Frontal cortex (tissue), 4 donors: Measurements from ENCODE around the gene NPHP4. TPM values are rescaled to one million over a fixed set of nuclear protein-coding genes. Genes with fewer than 3 reads are reported as not detected.

Experiments
- DNase-seq, 2 donors: peaks; one replicate each; pipeline ENCODE4 v3.0.0; 2012; ENCODE audit warnings: low spot score in 2 of 2
- FAIRE-seq: peaks from 2 replicates; lab custom pipeline; 2012; peaks lifted over from hg19 to GRCh38; lab: Jason Lieb, UNC
- total RNA-seq: library from RNA; depleted of rRNA; stranded (reverse); fragments of >200 nt; gene quantifications from one replicate; pipeline ENCODE4 v1.2.3, GENCODE V29; 2014
- donor health status: control.
- donor health status: control.
- donor health status: control.

Gene NPHP4
- total RNA-seq, 1 donor from 2014 or later, result 8.2 TPM

DNA sequence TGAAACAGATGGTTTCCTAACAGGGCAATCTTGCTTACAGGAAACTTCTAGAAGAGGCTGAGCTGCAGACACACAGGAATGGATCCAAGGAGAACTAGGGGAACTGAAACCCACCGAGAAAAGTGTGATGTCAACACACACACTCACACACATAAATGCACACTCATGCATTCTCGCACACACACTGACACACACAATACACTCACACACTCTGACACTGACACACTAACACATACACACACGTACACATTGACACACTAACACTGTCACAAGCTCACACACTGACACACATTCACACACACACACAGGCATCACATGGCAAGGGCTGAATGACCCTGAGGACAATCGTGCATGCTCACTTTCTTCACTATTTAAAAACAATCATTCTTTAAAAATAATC lies 142.7 kb downstream of the NPHP4 start:
- FAIRE-seq, result no peak
- DNase-seq, result no peak

DNA sequence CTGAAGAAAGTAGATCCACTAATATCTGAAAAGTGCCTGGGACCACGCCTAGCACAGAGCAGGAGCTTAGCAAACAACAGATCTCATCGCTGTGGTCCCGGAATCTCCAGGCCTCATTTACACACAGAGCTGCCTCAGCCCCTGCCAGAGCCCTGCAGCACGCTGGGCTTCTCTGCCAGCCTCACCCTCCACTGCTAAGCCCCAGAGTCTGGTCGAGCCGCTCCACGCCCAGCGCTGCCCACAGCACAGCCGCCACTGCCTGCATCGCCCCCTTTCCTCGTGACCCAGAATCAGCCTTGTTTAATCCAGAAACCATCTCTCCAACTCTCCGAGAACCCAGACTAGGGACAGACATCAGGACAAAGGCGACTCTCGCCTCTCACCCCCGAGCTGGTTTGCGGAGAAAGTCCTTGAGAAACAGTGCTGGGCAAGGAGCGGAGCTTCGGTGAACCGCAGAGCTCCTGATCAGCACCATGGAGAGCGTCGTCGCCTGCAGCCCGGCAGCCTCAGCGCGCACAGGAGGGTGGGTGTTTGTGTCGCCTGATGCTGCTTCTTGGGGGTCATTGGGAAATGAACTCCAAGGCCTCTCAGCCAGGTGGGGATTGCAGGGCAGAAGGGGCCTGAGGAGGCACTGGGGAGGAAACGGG lies 145.1 kb downstream of the NPHP4 start:
- no peak for FAIRE-seq
- DNase-seq, result no peak

GRCh38 chr1:5845376-5845775 lies 146.8 kb downstream of the NPHP4 start:
- DNase-seq (no peak), FAIRE-seq (no peak)

GRCh38 chr1:5844442-5844841 lies 147.8 kb downstream of the NPHP4 start:
- FAIRE-seq, result no peak

DNA sequence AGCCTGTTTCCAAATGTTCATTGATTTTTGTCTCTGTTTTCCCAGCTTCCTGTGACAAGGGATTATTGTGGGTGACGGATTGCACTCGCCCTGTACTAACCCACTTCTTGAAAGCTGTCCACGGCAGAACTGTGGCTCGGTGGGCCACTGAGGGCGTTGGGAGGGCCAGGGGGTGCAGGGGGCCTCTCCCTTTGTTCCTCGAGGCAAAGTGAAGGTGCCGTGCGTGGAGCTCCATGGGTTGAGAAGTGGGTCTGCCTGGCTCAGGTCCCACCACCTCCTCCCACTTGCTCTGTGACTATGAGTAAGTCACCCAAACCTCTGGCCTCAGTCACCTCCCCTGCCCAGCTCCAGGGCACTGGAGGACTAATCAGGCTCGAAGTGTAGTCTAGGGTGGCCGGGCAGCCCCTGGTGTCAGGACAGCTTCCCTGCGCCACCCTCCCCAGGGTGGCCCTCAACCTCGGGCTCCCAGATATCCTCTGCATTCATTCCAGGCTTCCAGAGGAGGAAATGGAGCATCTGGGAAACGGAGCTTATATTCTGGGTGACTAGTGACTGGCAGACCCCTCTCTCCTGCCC lies 148.6 kb downstream of the NPHP4 start:
- no peak for FAIRE-seq
- no peak for DNase-seq

More at GRCh38 chr1:5844442-5844841, 147.8 kb downstream of the NPHP4 start:
- DNase-seq, result no peak

DNA sequence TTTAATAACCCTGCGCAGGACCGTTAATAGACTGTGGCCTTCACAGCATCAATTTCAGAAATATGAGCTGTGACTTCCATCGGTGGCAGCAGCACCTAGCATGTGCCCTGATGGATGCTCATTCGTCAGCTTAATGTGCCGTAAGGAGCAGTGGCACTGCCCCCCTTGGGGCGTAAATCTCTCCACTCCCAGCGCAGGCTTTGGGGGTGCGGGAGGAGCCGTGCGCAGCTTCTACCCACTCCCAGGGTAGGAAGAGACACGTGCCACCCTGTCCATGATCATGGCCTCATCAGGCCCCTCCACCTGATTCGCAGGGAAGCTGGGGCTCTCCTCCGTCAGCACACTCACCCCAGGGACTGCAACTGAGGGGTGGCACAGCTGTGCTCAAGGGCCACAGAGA lies 149.5 kb downstream of the NPHP4 start:
- DNase-seq (no peak), FAIRE-seq (no peak)

- DNase-seq (no peak), FAIRE-seq (no peak)
These were observed 151.6 kb downstream of the NPHP4 start for GRCh38 chr1:5840551-5841001.

DNA sequence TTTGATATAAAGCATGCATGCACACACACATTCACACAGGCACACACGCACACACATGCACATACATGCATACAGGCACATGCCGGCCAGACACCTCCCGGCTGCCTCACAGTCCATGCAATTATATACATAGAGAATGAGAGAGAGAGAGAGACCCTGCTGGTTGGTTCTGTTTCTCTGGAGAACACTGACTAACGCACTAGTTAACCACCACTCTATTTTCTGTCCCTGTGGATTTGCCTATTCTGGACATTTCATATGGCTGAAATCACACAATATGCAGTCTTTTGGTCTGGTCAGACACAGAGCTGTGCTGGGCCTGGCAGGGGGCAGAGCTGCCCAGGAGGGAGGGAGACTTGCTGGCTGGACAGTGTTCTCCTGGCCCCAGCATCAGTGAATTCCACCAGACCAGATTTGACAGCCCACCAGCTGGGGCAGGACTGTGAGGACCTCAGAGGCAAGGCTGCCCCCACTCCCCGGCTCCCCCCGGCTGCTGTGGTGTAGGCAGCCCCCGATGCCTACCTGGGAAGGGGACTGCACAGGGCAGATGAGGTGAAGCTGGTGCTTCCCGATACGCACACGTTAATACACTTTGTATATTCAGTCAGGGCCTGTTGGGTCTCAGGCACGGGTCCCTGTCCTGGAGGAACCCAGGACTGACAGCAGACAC lies 152.2 kb downstream of the NPHP4 start:
- DNase-seq, result no peak
- no peak for FAIRE-seq

GRCh38 chr1:5839161-5839880 lies 152.9 kb downstream of the NPHP4 start:
- FAIRE-seq (no peak), DNase-seq (no peak)

GRCh38 chr1:5837976-5838653 lies 154.1 kb downstream of the NPHP4 start:
- FAIRE-seq (no peak), DNase-seq (no peak)

GRCh38 chr1:5836776-5837440 lies 155.3 kb downstream of the NPHP4 start:
- FAIRE-seq (no peak), DNase-seq (no peak)

DNA sequence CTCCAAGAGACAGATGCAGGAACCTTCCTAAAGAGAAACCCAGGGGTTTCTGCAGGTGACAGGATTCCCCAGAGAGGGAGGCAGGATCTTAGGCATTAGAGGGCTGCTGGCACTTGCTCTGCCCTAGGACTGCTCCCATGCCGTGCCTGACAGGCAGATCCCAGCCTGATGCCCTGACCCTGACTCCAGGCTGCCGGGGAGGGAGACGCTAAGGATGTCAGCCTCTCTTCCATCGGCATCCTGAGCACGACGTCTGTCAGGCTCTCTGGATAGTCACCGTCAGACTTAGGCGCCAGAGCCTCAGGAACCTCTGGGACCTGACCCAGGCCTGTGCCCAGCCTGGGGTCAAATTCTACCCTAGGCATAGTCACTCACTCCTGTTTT lies 157.1 kb downstream of the NPHP4 start:
- no peak for FAIRE-seq

DNA sequence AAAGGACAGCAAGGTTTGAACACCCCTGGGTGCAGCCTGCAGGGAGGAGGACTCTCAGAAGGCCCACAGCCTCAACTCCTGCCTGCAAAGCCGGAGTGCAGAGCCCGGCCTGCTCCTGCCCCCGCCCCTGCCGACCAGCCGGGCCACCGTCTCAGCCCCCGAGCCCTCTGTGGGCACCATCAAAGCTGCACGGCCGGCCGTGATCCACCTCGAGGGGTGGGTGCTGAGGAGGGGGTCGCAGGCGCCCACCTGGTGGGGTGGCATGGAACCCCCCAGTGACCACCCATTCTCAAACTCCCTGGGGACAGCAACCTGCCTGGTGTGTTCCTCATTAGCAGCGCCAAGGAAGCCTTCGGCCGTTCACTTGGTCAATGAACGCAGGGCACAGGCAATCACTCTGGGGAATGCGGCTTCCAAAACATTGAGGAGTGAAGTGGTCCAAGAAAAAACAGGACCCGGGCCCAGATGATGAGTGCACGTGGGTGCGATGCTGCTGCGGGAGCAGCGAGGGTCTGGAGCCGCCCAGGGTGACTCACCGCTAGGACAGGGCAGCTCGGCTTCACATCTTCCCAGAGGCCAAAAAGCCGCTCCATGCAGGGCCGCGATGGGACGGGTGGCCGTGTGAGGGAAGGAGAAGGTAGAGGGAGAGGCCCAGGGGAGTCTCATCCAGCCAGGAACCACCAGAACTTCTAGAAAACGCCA lies 157.6 kb downstream of the NPHP4 start:
- no peak for FAIRE-seq
- no peak for DNase-seq

More for the DNA sequence above, 157.1 kb downstream of the NPHP4 start:
- DNase-seq, result no peak

DNA sequence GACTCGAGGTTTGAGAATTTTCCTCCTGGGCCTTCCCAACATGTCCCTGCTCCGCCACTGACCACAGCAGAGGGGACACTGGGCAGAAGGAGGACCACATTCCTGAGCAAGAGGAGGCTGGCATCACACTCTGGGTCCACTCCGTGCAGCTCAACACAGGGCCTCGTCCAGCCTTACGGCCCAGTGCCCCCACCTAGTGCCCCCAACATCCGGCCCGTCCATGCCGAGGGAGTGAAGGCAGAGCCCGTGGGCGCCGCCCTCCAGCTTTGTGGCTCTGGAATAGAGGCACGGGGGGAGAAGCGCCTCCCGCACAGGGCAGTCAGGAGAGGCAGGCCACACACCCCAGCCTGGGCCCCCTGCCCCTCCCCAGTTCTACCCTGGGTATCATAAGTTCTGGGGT lies 158.3 kb downstream of the NPHP4 start:
- DNase-seq, result no peak
- FAIRE-seq, result no peak

GRCh38 chr1:5832916-5833895 lies 159.0 kb downstream of the NPHP4 start:
- FAIRE-seq, result no peak
- DNase-seq, result no peak

DNA sequence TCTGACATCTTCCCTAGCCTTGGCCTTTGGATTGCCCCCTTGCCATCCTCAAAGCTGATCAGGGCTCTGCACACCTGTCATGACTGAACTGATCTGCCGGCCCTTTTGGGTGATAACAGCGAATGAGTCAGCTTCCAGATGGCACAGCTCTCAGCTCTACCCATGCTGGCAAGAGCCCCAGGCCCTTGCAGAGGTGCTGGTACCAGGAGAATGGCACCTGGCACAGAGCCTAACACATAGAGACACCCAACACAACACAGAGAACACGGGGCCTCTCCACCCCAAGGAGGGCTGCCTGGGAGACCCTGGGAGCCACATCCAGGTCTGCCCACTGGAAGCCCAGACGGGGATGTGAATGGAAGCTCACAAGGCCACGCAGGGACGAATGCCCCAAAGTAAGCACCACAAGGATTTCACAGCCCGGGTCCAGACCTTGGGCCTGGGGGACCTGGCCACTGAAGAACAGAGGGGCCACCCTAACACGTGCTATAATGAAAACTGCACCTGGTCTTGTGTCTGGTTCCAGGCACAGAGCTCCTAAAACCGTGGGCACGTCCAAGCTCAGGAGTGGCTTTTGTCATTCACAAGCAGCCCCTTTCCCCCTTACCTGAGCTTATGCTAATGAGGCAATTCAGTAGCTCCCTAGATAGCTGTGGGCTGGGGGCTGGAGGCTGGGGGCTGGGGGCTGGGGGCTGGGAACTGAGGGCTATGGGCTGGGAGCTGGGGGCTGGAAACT lies 160.5 kb downstream of the NPHP4 start:
- FAIRE-seq (no peak), DNase-seq (no peak)
